GM12878 (cell line): ENCODE data around the gene ZNF581. TPM values are rescaled to one million over a fixed set of nuclear protein-coding genes. Genes with fewer than 3 reads are reported as not detected.

Source experiments
- ATF7 ChIP-seq: fragments of 450-650 bp; IDR thresholded peaks from 2 replicates; pipeline ENCODE4 v1.6.1; 2016; ENCODE audit warnings: low read depth, mild to moderate bottlenecking
- BMI1 ChIP-seq: fragments of 450-650 bp; IDR thresholded peaks from 2 replicates; pipeline ENCODE4 v1.6.1; 2016; ENCODE audit warnings: mild to moderate bottlenecking, moderate library complexity, borderline replicate concordance
- CHD1 ChIP-seq: IDR thresholded peaks from 2 replicates; pipeline ENCODE4 v1.6.1; 2012; ENCODE audit warnings: low read depth, low read length, improper control_type of control experiment
- CHD4 ChIP-seq: fragments of 200-600 bp; sonication (generic); IDR thresholded peaks from 2 replicates; pipeline ENCODE4 v1.6.1; 2016; ENCODE audit warnings: mild to moderate bottlenecking
- HDGF ChIP-seq: fragments of 450-650 bp; IDR thresholded peaks from 2 replicates; pipeline ENCODE4 v1.6.1; 2016; ENCODE audit warnings: antibody characterized with exemption
- MXI1 ChIP-seq: fragments of 150-350 bp; IDR thresholded peaks from 2 replicates; pipeline ENCODE4 v1.6.1; 2011; ENCODE audit warnings: low read depth, mild to moderate bottlenecking, inconsistent platforms, low read length, improper control_type of control experiment
- MYC ChIP-seq: IDR thresholded peaks from 2 replicates; pipeline ENCODE4 v1.6.1; 2011; ENCODE audit warnings: mild to moderate bottlenecking, low read length, moderate library complexity, inconsistent platforms; ENCODE audit not compliant: insufficient read depth, insufficient replicate concordance, insufficient read length, severe bottlenecking
- NBN ChIP-seq: fragments of 450-650 bp; IDR thresholded peaks from 2 replicates; pipeline ENCODE4 v1.6.1; 2016
- RAD51 ChIP-seq: fragments of 450-650 bp; IDR thresholded peaks from 2 replicates; pipeline ENCODE4 v1.6.1; 2016; ENCODE audit warnings: moderate library complexity, mild to moderate bottlenecking, inconsistent platforms
- RB1 ChIP-seq: fragments of 450-650 bp; formaldehyde crosslinking; IDR thresholded peaks from 2 replicates; pipeline ENCODE4 v1.6.1; 2017; ENCODE audit warnings: mild to moderate bottlenecking, borderline replicate concordance
- SIN3A ChIP-seq: IDR thresholded peaks from 2 replicates; pipeline ENCODE4 v1.6.1; 2012; ENCODE audit warnings: low read depth, low read length, improper control_type of control experiment
- STAT3 ChIP-seq: IDR thresholded peaks from 2 replicates; pipeline ENCODE4 v1.6.1; 2011; ENCODE audit warnings: low read depth, low read length, improper control_type of control experiment
- TARDBP ChIP-seq: IDR thresholded peaks from 2 replicates; pipeline ENCODE4 v1.6.1; 2016; ENCODE audit warnings: borderline replicate concordance
- ZBED1 ChIP-seq: IDR thresholded peaks from 2 replicates; pipeline ENCODE4 v1.6.1; 2016; ENCODE audit warnings: borderline replicate concordance
- ZNF622 ChIP-seq: fragments of 450-650 bp; IDR thresholded peaks from 2 replicates; pipeline ENCODE4 v1.6.1; 2017; ENCODE audit warnings: mild to moderate bottlenecking, inconsistent platforms
- polyA plus RNA-seq, 11 experiments: library from polyadenylated mRNA; depleted of rRNA in 4 of 11; unstranded in 6 of 11; stranded (reverse) in 5 of 11; fragments of >200 nt; fragmentation: Nextera tagmentation in 4 of 11; fragmentation: Illumina TruSeq in 1 of 11; extraction: Ambion mirVana in 4 of 11; extraction: Trizol in 1 of 11; gene quantifications; 1 replicate in 1 of 11; 2 replicates in 10 of 11; pipeline versions ENCODE4 v1.2.1 to v1.2.3, GENCODE V29; 2011 to 2016; ENCODE audit warnings: inconsistent platforms in 2 of 11, missing spikeins in 2 of 11, low read depth in 1 of 11
- total RNA-seq, 4 experiments: library from RNA; depleted of rRNA in 3 of 4; stranded (reverse); fragments of >200 nt in 3 of 4; fragmentation: Illumina TruSeq in 1 of 4; extraction: Trizol in 1 of 4; gene quantifications; 2 replicates each; pipeline versions ENCODE4 v1.2.1 to v1.2.3, GENCODE V29; 2013 to 2021
- TF ChIP-seq, protein P1 (sequence below): fragments of 450-650 bp; IDR thresholded peaks from 2 replicates; pipeline ENCODE4 v1.6.1; 2017; ENCODE audit warnings: mild to moderate bottlenecking, moderate library complexity
- TF ChIP-seq, protein P2 (sequence below): fragments of 450-650 bp; IDR thresholded peaks from 2 replicates; pipeline ENCODE4 v1.6.1; 2018; ENCODE audit warnings: borderline replicate concordance, mild to moderate bottlenecking; ENCODE audit not compliant: partially characterized antibody
- TF ChIP-seq, protein P3 (sequence below): fragments of 150-350 bp; IDR thresholded peaks from 2 replicates; pipeline ENCODE4 v1.6.1; 2016; ENCODE audit warnings: low read depth, low read length
- TF ChIP-seq, protein P4 (sequence below): IDR thresholded peaks from 2 replicates; pipeline ENCODE4 v1.6.1; 2012; ENCODE audit warnings: low read depth, low read length, improper control_type of control experiment
- TF ChIP-seq, protein P5 (sequence below): fragments of 450-650 bp; IDR thresholded peaks from 2 replicates; pipeline ENCODE4 v1.6.1; 2016; ENCODE audit warnings: mild to moderate bottlenecking

ZNF581 gene
- total and polyA plus RNA-seq, 10 of the 15 experiments (the other 5 are each of a cell fraction or from before 2014, with no cell fraction given): 4.7 to 45.4 (median 22.2) TPM

DNA sequence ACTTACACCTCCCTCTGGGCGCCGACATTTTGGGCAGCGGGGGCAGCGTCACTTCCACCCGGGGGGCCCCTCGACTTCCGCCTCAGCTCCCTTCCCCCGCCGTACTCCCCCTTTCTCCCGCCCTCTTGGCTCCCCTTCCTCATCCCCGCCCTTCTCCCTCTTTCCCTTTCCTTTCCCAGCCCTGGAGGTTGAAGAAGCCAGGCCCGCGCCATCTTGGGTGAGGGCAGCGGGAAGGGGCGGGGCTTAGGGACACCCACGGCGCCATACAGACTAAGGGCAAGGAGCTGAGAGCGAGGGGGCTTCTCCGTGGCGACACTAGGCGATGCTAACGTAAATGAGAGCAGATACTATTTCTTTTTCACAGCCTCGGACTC, 44.0 kb upstream of the ZNF581 start, which contains the start of gene FIZ1 (continued):
- TF ChIP-seq, protein P1, sequence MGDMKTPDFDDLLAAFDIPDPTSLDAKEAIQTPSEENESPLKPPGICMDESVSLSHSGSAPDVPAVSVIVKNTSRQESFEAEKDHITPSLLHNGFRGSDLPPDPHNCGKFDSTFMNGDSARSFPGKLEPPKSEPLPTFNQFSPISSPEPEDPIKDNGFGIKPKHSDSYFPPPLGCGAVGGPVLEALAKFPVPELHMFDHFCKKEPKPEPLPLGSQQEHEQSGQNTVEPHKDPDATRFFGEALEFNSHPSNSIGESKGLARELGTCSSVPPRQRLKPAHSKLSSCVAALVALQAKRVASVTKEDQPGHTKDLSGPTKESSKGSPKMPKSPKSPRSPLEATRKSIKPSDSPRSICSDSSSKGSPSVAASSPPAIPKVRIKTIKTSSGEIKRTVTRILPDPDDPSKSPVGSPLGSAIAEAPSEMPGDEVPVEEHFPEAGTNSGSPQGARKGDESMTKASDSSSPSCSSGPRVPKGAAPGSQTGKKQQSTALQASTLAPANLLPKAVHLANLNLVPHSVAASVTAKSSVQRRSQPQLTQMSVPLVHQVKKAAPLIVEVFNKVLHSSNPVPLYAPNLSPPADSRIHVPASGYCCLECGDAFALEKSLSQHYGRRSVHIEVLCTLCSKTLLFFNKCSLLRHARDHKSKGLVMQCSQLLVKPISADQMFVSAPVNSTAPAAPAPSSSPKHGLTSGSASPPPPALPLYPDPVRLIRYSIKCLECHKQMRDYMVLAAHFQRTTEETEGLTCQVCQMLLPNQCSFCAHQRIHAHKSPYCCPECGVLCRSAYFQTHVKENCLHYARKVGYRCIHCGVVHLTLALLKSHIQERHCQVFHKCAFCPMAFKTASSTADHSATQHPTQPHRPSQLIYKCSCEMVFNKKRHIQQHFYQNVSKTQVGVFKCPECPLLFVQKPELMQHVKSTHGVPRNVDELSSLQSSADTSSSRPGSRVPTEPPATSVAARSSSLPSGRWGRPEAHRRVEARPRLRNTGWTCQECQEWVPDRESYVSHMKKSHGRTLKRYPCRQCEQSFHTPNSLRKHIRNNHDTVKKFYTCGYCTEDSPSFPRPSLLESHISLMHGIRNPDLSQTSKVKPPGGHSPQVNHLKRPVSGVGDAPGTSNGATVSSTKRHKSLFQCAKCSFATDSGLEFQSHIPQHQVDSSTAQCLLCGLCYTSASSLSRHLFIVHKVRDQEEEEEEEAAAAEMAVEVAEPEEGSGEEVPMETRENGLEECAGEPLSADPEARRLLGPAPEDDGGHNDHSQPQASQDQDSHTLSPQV: no peak
- TF ChIP-seq SIN3A (no peak), ZBED1 (no peak), ZNF622 (no peak), MXI1 (no peak; the same call in 1 of the 2 replicates), ATF7 (peak; percentile 33; the same call in 1 of the 2 replicates), CHD1 (no peak; the same call in 1 of the 2 replicates), TARDBP (peak; percentile 82; the same call in 1 of the 2 replicates), RAD51 (0 out of 2 replicates have a peak, but pooled peaks have one; percentile 36), STAT3 (no peak), MYC (no peak), CHD4 (no peak), BMI1 (no peak), NBN (peak; percentile 80; the same call in 1 of the 2 replicates), RB1 (no peak; the same call in 1 of the 2 replicates), HDGF (no peak)
- TF ChIP-seq, protein P2, sequence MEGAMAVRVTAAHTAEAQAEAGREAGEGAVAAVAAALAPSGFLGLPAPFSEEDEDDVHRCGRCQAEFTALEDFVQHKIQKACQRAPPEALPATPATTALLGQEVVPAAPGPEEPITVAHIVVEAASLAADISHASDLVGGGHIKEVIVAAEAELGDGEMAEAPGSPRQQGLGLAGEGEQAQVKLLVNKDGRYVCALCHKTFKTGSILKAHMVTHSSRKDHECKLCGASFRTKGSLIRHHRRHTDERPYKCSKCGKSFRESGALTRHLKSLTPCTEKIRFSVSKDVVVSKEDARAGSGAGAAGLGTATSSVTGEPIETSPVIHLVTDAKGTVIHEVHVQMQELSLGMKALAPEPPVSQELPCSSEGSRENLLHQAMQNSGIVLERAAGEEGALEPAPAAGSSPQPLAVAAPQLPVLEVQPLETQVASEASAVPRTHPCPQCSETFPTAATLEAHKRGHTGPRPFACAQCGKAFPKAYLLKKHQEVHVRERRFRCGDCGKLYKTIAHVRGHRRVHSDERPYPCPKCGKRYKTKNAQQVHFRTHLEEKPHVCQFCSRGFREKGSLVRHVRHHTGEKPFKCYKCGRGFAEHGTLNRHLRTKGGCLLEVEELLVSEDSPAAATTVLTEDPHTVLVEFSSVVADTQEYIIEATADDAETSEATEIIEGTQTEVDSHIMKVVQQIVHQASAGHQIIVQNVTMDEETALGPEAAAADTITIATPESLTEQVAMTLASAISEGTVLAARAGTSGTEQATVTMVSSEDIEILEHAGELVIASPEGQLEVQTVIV: no peak
- TF ChIP-seq, protein P3, sequence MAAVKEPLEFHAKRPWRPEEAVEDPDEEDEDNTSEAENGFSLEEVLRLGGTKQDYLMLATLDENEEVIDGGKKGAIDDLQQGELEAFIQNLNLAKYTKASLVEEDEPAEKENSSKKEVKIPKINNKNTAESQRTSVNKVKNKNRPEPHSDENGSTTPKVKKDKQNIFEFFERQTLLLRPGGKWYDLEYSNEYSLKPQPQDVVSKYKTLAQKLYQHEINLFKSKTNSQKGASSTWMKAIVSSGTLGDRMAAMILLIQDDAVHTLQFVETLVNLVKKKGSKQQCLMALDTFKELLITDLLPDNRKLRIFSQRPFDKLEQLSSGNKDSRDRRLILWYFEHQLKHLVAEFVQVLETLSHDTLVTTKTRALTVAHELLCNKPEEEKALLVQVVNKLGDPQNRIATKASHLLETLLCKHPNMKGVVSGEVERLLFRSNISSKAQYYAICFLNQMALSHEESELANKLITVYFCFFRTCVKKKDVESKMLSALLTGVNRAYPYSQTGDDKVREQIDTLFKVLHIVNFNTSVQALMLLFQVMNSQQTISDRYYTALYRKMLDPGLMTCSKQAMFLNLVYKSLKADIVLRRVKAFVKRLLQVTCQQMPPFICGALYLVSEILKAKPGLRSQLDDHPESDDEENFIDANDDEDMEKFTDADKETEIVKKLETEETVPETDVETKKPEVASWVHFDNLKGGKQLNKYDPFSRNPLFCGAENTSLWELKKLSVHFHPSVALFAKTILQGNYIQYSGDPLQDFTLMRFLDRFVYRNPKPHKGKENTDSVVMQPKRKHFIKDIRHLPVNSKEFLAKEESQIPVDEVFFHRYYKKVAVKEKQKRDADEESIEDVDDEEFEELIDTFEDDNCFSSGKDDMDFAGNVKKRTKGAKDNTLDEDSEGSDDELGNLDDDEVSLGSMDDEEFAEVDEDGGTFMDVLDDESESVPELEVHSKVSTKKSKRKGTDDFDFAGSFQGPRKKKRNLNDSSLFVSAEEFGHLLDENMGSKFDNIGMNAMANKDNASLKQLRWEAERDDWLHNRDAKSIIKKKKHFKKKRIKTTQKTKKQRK: no peak
- TF ChIP-seq, protein P4, sequence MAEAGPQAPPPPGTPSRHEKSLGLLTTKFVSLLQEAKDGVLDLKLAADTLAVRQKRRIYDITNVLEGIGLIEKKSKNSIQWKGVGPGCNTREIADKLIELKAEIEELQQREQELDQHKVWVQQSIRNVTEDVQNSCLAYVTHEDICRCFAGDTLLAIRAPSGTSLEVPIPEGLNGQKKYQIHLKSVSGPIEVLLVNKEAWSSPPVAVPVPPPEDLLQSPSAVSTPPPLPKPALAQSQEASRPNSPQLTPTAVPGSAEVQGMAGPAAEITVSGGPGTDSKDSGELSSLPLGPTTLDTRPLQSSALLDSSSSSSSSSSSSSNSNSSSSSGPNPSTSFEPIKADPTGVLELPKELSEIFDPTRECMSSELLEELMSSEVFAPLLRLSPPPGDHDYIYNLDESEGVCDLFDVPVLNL: no peak
- TF ChIP-seq, protein P5, sequence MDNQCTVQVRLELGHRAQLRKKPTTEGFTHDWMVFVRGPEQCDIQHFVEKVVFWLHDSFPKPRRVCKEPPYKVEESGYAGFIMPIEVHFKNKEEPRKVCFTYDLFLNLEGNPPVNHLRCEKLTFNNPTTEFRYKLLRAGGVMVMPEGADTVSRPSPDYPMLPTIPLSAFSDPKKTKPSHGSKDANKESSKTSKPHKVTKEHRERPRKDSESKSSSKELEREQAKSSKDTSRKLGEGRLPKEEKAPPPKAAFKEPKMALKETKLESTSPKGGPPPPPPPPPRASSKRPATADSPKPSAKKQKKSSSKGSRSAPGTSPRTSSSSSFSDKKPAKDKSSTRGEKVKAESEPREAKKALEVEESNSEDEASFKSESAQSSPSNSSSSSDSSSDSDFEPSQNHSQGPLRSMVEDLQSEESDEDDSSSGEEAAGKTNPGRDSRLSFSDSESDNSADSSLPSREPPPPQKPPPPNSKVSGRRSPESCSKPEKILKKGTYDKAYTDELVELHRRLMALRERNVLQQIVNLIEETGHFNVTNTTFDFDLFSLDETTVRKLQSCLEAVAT: no peak
